H1 (cell line): ENCODE data around the gene MED10. TPM values are rescaled to one million over a fixed set of nuclear protein-coding genes. Genes with fewer than 3 reads are reported as not detected.

Experiments
- CTCF ChIA-PET: fragments of 300-600 bp; sonication (Branson Sonifier 250); formaldehyde crosslinking; loops from one replicate; lab custom pipeline; 2021; ENCODE audit not compliant: partially characterized antibody; lab: Charles Lee
- POLR2A ChIA-PET: fragments of 300-600 bp; sonication (Branson Sonifier 250); formaldehyde crosslinking; loops from one replicate; lab custom pipeline; 2021; ENCODE audit warnings: inconsistent platforms; ENCODE audit not compliant: partially characterized antibody; lab: Charles Lee
- DNase-seq, 2 experiments: peaks; one replicate each; pipeline versions ENCODE4 v3.0.0 to v3.0.0-alpha.2; 2010 to 2022; ENCODE audit warnings: low spot score in 2 of 2, low read depth in 1 of 2, mixed read lengths in 1 of 2
- FAIRE-seq: peaks from 2 replicates; lab custom pipeline; 2011; peaks lifted over from hg19 to GRCh38; lab: Jason Lieb, UNC
- H2AFZ ChIP-seq: 2 replicates; pipeline ENCODE4 v1.8.1; 2012; ENCODE audit warnings: low read length, inconsistent platforms
- H2AK5ac ChIP-seq: 2 replicates; pipeline ENCODE4 v1.6.1; 2013; ENCODE audit warnings: low read depth, low read length
- H2BK120ac ChIP-seq: replicated peaks from 2 replicates; pipeline ENCODE3; 2013; ENCODE audit warnings: low read depth, low read length, inconsistent platforms
- H2BK12ac ChIP-seq: 2 replicates; pipeline ENCODE4 v1.6.1; 2013; ENCODE audit warnings: low read depth, low read length
- H2BK15ac ChIP-seq: 2 replicates; pipeline ENCODE4 v1.6.1; 2013; ENCODE audit warnings: low read length
- H2BK20ac ChIP-seq: 2 replicates; pipeline ENCODE4 v1.6.1; 2013; ENCODE audit warnings: low read length
- H2BK5ac ChIP-seq: 2 replicates; pipeline ENCODE4 v1.6.1; 2013; ENCODE audit warnings: low read depth, low read length
- H3K14ac ChIP-seq: 2 replicates; pipeline ENCODE4 v1.6.1; 2013; ENCODE audit warnings: inconsistent platforms; ENCODE audit not compliant: insufficient read length
- H3K18ac ChIP-seq: 2 replicates; pipeline ENCODE4 v1.6.1; 2013; ENCODE audit warnings: low read length; ENCODE audit errors: extremely low read depth
- H3K23ac ChIP-seq: 2 replicates; pipeline ENCODE4 v1.6.1; 2013; ENCODE audit warnings: inconsistent platforms; ENCODE audit not compliant: insufficient read length
- H3K23me2 ChIP-seq: 2 replicates; pipeline ENCODE4 v1.6.1; 2013; ENCODE audit warnings: low read depth, low read length
- H3K27ac ChIP-seq: 2 replicates; pipeline ENCODE4 v1.6.1; 2011; ENCODE audit warnings: low read depth, low read length, inconsistent platforms
- H3K27me3 ChIP-seq, 4 experiments: replicated peaks in 1 of 4; 1 replicate in 1 of 4; 2 replicates in 3 of 4; pipeline versions ENCODE4 v1.6.1 to v1.8.1; 2011 to 2013; ENCODE audit warnings: low read length in 3 of 4, mild to moderate bottlenecking in 3 of 4, inconsistent platforms in 2 of 4, mixed read lengths in 2 of 4, moderate library complexity in 1 of 4; ENCODE audit not compliant: control insufficient read depth in 3 of 4, insufficient read depth in 3 of 4; ENCODE audit errors: extremely low read depth in 1 of 4
- H3K36me3 ChIP-seq, 4 experiments: 2 replicates each; pipeline versions ENCODE4 v1.6.1 to v1.8.1; 2011 to 2013; ENCODE audit warnings: mild to moderate bottlenecking in 4 of 4, low read length in 3 of 4, moderate library complexity in 2 of 4, control low read depth in 1 of 4, inconsistent platforms in 1 of 4; ENCODE audit not compliant: insufficient read depth in 4 of 4, control insufficient read depth in 2 of 4
- H3K4ac ChIP-seq: replicated peaks from 2 replicates; pipeline ENCODE3; 2013; ENCODE audit warnings: low read length, low read depth, mixed read lengths, inconsistent platforms; ENCODE audit not compliant: insufficient read length
- H3K4me1 ChIP-seq, 4 experiments: replicated peaks in 1 of 4; 1 replicate in 1 of 4; 2 replicates in 3 of 4; pipeline versions ENCODE4 v1.6.1 to v1.8.1; 2011 to 2013; ENCODE audit warnings: low read length in 3 of 4, inconsistent platforms in 2 of 4, mixed read lengths in 1 of 4; ENCODE audit not compliant: insufficient read depth in 4 of 4, control insufficient read depth in 3 of 4
- H3K4me2 ChIP-seq, 2 experiments: 2 replicates each; pipeline versions ENCODE4 v1.6.1 to v1.8.1; 2011 to 2013; ENCODE audit warnings: low read depth in 2 of 2, low read length in 2 of 2, control low read depth in 1 of 2, inconsistent platforms in 1 of 2, mild to moderate bottlenecking in 1 of 2; ENCODE audit not compliant: insufficient read depth in 1 of 2
- H3K4me3 ChIP-seq, 4 experiments: fragments of 200-600, 300-600 bp in 1 of 4; sonication (generic), shearing (Covaris generic), sonication (Bioruptor Twin) in 1 of 4; 2 replicates each; pipeline versions ENCODE4 v1.5.1 to v1.8.1; 2011 to 2016; ENCODE audit warnings: low read length in 4 of 4, low read depth in 3 of 4, control low read depth in 2 of 4, inconsistent platforms in 2 of 4, mild to moderate bottlenecking in 2 of 4, mixed read lengths in 1 of 4, moderate library complexity in 1 of 4; ENCODE audit not compliant: insufficient read depth in 2 of 4; ENCODE audit errors: extremely low read depth in 1 of 4
- H3K56ac ChIP-seq: replicated peaks from 2 replicates; pipeline ENCODE3; 2013; ENCODE audit warnings: low read depth, mild to moderate bottlenecking, mixed read lengths, low read length, inconsistent platforms; ENCODE audit not compliant: insufficient read length
- H3K79me1 ChIP-seq: 2 replicates; pipeline ENCODE4 v1.6.1; 2013; ENCODE audit warnings: low read depth, low read length, control low read depth
- H3K79me2 ChIP-seq, 2 experiments: 2 replicates each; pipeline versions ENCODE4 v1.6.1 to v1.8.1; 2012 to 2013; ENCODE audit warnings: low read length in 2 of 2, mild to moderate bottlenecking in 2 of 2, inconsistent platforms in 1 of 2; ENCODE audit not compliant: insufficient read depth in 2 of 2, control insufficient read depth in 1 of 2
- H3K9ac ChIP-seq, 4 experiments: replicated peaks in 1 of 4; 1 replicate in 1 of 4; 2 replicates in 3 of 4; pipeline versions ENCODE4 v1.6.1 to v1.8.1; 2011 to 2013; ENCODE audit warnings: low read depth in 3 of 4, low read length in 3 of 4, control low read depth in 2 of 4, mild to moderate bottlenecking in 2 of 4, moderate library complexity in 2 of 4, inconsistent platforms in 1 of 4; ENCODE audit errors: extremely low read depth in 1 of 4
- H3K9me3 ChIP-seq, 2 experiments: 2 replicates each; pipeline versions ENCODE4 v1.6.1 to v1.8.1; 2012 to 2013; ENCODE audit warnings: mild to moderate bottlenecking in 2 of 2, moderate library complexity in 2 of 2, control low read depth in 1 of 2, inconsistent platforms in 1 of 2, low read depth in 1 of 2, low read length in 1 of 2, mixed read lengths in 1 of 2; ENCODE audit not compliant: insufficient read depth in 2 of 2
- H4K20me1 ChIP-seq, 2 experiments: replicated peaks in 1 of 2; 2 replicates each; pipeline versions ENCODE3 to v1.8.1; 2011 to 2013; ENCODE audit warnings: inconsistent platforms in 2 of 2, low read length in 2 of 2, mild to moderate bottlenecking in 1 of 2; ENCODE audit not compliant: insufficient read depth in 2 of 2, control insufficient read depth in 1 of 2
- H4K5ac ChIP-seq: 2 replicates; pipeline ENCODE4 v1.6.1; 2013; ENCODE audit warnings: low read length, low read depth, mixed read lengths, inconsistent platforms; ENCODE audit not compliant: insufficient read length
- H4K8ac ChIP-seq: 2 replicates; pipeline ENCODE4 v1.8.0; 2013; ENCODE audit warnings: mild to moderate bottlenecking, moderate library complexity, low read length, inconsistent platforms; ENCODE audit not compliant: insufficient read depth; ENCODE audit errors: extremely low read depth
- H4K91ac ChIP-seq: replicated peaks from 2 replicates; pipeline ENCODE3; 2013; ENCODE audit warnings: low read length, mixed read lengths, inconsistent platforms; ENCODE audit not compliant: insufficient read length
- BACH1 ChIP-seq: IDR thresholded peaks from 2 replicates; pipeline ENCODE4 v1.6.1; 2012; ENCODE audit warnings: low read length, improper control_type of control experiment
- CHD1 ChIP-seq: IDR thresholded peaks from 2 replicates; pipeline ENCODE4 v1.6.1; 2012; ENCODE audit warnings: low read depth, low read length, improper control_type of control experiment
- CTCF ChIP-seq, 3 experiments: IDR thresholded peaks; 1 replicate in 2 of 3; 2 replicates in 1 of 3; pipeline versions ENCODE4 v1.5.1 to v1.6.1; 2011; ENCODE audit warnings: low read length in 3 of 3, mild to moderate bottlenecking in 3 of 3, inconsistent platforms in 2 of 3, low read depth in 1 of 3, moderate library complexity in 1 of 3; ENCODE audit not compliant: insufficient read depth in 1 of 3; ENCODE audit errors: control extremely low read depth in 1 of 3
- EGR1 ChIP-seq: IDR thresholded peaks from 2 replicates; pipeline ENCODE4 v1.6.1; 2011; ENCODE audit warnings: low read depth, low read length, borderline replicate concordance
- EZH2 ChIP-seq: fragments of 200-600 bp; sonication (generic); IDR thresholded peaks from 2 replicates; pipeline ENCODE4 v1.7.1; 2012; ENCODE audit warnings: low read depth, mild to moderate bottlenecking, moderate library complexity, low read length, inconsistent platforms; ENCODE audit not compliant: severe bottlenecking
- GABPA ChIP-seq: IDR thresholded peaks from 2 replicates; pipeline ENCODE4 v1.6.1; 2011; ENCODE audit warnings: mild to moderate bottlenecking, low read length, moderate library complexity, borderline replicate concordance; ENCODE audit not compliant: insufficient read depth
- HDAC2 ChIP-seq, 2 experiments: fragments of 300-600 bp in 1 of 2; sonication (generic) in 1 of 2; IDR thresholded peaks; 2 replicates each; pipeline ENCODE4 v1.6.1; 2011 to 2012; ENCODE audit warnings: low read depth in 2 of 2, low read length in 2 of 2, mild to moderate bottlenecking in 2 of 2, moderate library complexity in 2 of 2, borderline replicate concordance in 1 of 2, inconsistent platforms in 1 of 2
- HDAC6 ChIP-seq: IDR thresholded peaks from one replicate; pipeline ENCODE4 v1.7.1; 2012; ENCODE audit warnings: low read depth, mild to moderate bottlenecking, inconsistent platforms, low read length, moderate library complexity
- RAD21 ChIP-seq, 2 experiments: IDR thresholded peaks in 1 of 2; conservative IDR thresholded peaks in 1 of 2; 2 replicates each; pipeline ENCODE4 v1.6.1; 2011; ENCODE audit warnings: low read depth in 2 of 2, low read length in 2 of 2, improper control_type of control experiment in 1 of 2, inconsistent platforms in 1 of 2, mild to moderate bottlenecking in 1 of 2, moderate library complexity in 1 of 2
- SIX5 ChIP-seq: IDR thresholded peaks from 2 replicates; pipeline ENCODE4 v1.6.1; 2011; ENCODE audit warnings: mild to moderate bottlenecking, low read depth, low read length
- TCF12 ChIP-seq: IDR thresholded peaks from 2 replicates; pipeline ENCODE4 v1.6.1; 2011; ENCODE audit warnings: low read depth, mild to moderate bottlenecking, low read length
- YY1 ChIP-seq: IDR thresholded peaks from 2 replicates; pipeline ENCODE4 v1.6.1; 2011; ENCODE audit warnings: low read depth, mild to moderate bottlenecking, low read length
- whole genome bisulfite sequencing, 2 experiments: shearing (Covaris generic) in 1 of 2; methylation state at CpG; one replicate each; pipeline versions ENCODE4 v1.1.6 to v1.1.7; 2013 to 2015; ENCODE audit warnings: low lambda C conversion rate in 2 of 2, mixed read lengths in 2 of 2, inconsistent platforms in 1 of 2, low coverage in 1 of 2, missing lambda C conversion rate in 1 of 2; ENCODE audit not compliant: insufficient replicate concordance in 2 of 2, insufficient coverage in 1 of 2, insufficient read length in 1 of 2; ENCODE audit errors: extremely low coverage in 1 of 2, missing lambda C conversion rate in 1 of 2; 5-methylcytosine and 5-hydroxymethylcytosine counted together
- polyA plus RNA-seq, 7 experiments: library from polyadenylated mRNA; depleted of rRNA in 3 of 7; stranded (reverse) in 5 of 7; unstranded in 2 of 7; fragments of >200 nt in 5 of 7; fragments of 200-250 nt in 2 of 7; gene quantifications; 1 replicate in 5 of 7; 2 replicates in 1 of 7; 4 replicates in 1 of 7; pipeline versions ENCODE4 v1.2.1 to v1.2.3, GENCODE V29; 2011 to 2013; ENCODE audit warnings: missing spikeins in 2 of 7, mixed read lengths in 2 of 7
- total RNA-seq: library from RNA; stranded (reverse); fragmentation: NEBNext Ultra II Directional; extraction: Animal tissue kit (Norgen Biotek cat#: 25700); gene quantifications from 2 replicates; pipeline ENCODE4 v1.2.1, GENCODE V29; 2021

MED10 gene
- total and polyA plus RNA-seq, 2 of the 8 experiments (the other 6 are each of a cell fraction or from before 2014, with no cell fraction given) = 20.1 to 23.2 TPM

GRCh38 chr5:6338135-6338534, 40.2 kb downstream of the MED10 start:
- H3K4me2 ChIP-seq = no peak overlapping the region
- no peak overlapping the region for H2BK20ac ChIP-seq
- H2BK5ac ChIP-seq = no peak overlapping the region
- no peaks in the 10 kb centered on the region for H3K4me1 ChIP-seq
- H3K14ac ChIP-seq = no peak overlapping the region
- H3K23ac ChIP-seq = no peak overlapping the region
- ChIA-PET CTCF (no interaction called here), POLR2A (no interaction called here)
- H3K9ac ChIP-seq = no peak overlapping the region
- H3K4me3 ChIP-seq = no peak overlapping the region
- H2BK120ac ChIP-seq = no peak overlapping the region
- no peaks in the 10 kb centered on the region for H3K79me2 ChIP-seq
- H3K27me3 ChIP-seq = peaks cover 0 to 3% (median under 1%) of the 10 kb centered on the region in 4 experiments; a peak in 1 of 7 replicates
- no peak overlapping the region for H3K27ac ChIP-seq
- H4K5ac ChIP-seq = no peak overlapping the region
- H4K91ac ChIP-seq = no peak overlapping the region
- H4K20me1 ChIP-seq = peaks cover 0 to 1% of the 10 kb centered on the region in 2 experiments
- 95% methylated on average over 3 of the region's 3 CpGs; no CpG with 5 or more reads in 1 of the 2 experiments for WGBS, 2 experiments
- FAIRE-seq (no peak), DNase-seq (no peak)
- no peak overlapping the region for H2AFZ ChIP-seq
- no peak overlapping the region for H3K56ac ChIP-seq
- H3K79me1 ChIP-seq = no peaks in the 10 kb centered on the region
- H3K36me3 ChIP-seq = no peaks in the 10 kb centered on the region
- no peak overlapping the region for H2BK15ac ChIP-seq
- peaks cover 0 to 3% of the 10 kb centered on the region in 2 experiments; a peak in 1 of 4 replicates for H3K9me3 ChIP-seq
- no peak overlapping the region for H2AK5ac ChIP-seq
- H2BK12ac ChIP-seq = no peak overlapping the region
- H4K8ac ChIP-seq = no peak overlapping the region
- H3K23me2 ChIP-seq = no peaks in the 10 kb centered on the region
- H3K18ac ChIP-seq = no peak overlapping the region
- no peak overlapping the region for H3K4ac ChIP-seq
- TF ChIP-seq HDAC6 (no peak), CHD1 (no peak), TCF12 (no peak), YY1 (no peak), EGR1 (no peak), CTCF (IDR thresholded peaks at IDR 0.05; ENCODE audit: control extremely low read depth in 1 of 3, insufficient read depth in 1 of 3, low read depth in 1 of 3, low read length in 3 of 3) (no peak), HDAC2 (IDR thresholded peaks at IDR 0.05; ENCODE audit: borderline replicate concordance in 1 of 2, low read depth in 2 of 2, low read length in 2 of 2) (no peak), RAD21 (IDR thresholded peaks at IDR 0.05 in 1 of 2, conservative IDR thresholded peaks at IDR 0.05 in 1 of 2; ENCODE audit: low read depth in 2 of 2, low read length in 2 of 2) (no peak), BACH1 (no peak), EZH2 (no peak), GABPA (no peak), SIX5 (no peak)
